Activated CD4-positive, alpha-beta T cell treated with anti-CD3 and anti-CD28 coated beads for 1 hour (primary cell): Measurements from ENCODE around the gene GDPD1.
"Not testable (repeated sequence)": the region's sequence is repeated elsewhere in the genome, so short reads cannot be mapped to it uniquely, and the experiment has no call there.

Experiments used
- DNase-seq: peaks from one replicate; pipeline ENCODE4 v3.0.0-alpha.2; 2020

GDPD1 gene

DNA sequence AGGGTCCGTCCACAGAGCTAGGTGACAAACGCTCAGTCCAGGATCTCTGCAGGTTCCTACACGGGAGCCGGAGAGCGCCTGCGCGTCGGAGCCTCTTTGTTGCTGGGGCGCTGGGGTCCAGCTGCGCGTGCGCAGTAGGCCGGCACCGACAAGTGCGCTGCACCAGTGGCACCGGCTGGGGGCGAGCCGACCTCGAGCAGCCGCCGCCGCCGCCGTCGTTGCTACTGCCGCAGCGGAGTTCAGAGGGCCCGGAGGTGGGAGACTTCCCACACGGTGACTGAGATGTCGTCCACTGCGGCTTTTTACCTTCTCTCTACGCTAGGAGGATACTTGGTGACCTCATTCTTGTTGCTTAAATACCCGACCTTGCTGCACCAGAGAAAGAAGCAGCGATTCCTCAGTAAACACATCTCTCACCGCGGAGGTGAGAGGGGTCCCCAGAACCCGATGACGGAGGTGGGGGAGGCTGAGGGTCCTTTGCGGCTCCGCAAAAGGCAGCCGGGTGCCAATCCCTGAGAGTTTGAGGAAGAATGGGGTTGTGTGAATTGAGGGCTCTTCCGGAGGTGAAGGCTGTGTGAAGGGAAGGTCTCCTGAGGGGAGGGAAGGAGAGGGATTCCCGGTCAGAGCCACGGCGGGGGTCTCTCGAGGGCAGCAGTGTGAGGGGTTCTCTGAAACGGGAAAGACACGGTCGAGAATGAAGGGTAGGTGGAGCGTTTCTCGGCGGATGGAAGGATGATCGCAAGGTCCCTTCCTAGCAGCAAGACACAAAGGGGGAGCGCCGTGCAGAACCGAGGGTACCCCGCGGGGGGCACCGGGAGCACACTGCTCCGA is at the start of gene GDPD1:
Gene GDPD1, plus strand, starts transcription at position 184 of the 831 bp plus-strand sequence. Its CDS starts 99 bp downstream, at position 283.
- DNase-seq, result peak; percentile 96

DNA sequence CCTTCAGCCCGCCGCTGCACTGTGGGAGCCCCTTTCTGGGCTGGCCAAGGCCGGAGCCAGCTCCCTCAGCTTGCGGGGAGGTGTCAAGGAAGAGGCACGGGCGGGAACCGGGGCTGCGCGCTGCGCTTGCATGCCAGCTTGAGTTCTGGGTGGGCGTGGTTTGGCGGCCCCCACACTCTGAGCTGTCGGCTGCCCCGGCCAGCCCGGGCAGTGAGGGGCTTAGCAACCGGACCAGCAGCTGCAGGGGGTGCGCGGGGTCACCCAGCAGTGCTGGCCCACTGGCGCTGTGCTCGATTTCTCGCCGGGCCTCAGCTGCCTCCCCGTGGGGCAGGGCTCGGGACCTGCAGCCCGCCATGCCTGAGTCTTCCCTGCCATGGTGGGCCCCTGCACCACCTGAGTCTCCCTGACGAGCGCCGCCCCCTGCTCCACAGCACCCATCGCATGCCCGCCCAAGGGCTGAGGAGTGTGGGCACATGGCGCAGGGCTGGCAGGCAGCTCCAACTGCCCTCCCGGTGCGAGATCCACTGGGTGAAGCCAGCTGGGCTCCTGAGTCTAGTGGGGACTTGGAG is 47.8 kb upstream of the GDPD1 start:
- no peak for DNase-seq

DNA sequence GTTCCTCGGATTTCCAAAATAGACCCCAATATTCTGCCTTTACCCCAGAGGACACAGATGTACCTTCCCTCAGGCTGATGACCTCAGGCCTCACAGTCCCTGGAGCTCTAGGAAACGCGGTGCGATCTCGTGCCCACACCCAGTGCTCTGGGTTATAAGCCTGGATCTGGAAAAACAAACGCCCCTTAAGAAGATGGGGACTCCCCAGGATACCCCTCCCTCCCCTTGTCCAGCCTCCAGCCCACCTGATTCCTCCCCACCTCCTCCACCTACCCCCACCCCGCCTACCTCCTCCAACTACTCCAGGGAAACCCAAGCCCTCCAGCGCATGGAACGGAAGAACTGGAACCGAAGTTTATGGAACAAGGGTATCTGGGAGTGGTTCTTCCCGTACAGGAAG is 45.6 kb upstream of the GDPD1 start:
- no peak for DNase-seq

DNA sequence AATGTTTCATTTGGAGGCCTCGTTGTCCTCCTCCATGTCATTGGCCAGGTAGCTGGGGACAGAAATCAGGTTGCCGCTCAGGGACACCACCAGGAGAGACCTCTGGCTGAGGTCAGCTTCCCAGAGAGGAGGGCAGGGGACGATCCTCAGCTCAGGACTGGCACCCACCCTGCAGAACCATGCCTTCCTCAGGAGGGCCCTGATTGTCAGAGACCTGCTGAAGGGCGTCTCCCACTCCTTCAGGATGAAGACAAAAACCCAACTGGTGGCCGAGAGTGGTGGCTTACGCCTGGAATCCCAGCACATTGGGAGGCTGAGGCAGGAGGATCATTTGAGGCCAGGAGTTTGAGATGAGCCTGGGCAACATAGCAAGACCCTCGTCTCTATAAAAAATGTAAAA is 45.2 kb upstream of the GDPD1 start:
- no peak for DNase-seq

DNA sequence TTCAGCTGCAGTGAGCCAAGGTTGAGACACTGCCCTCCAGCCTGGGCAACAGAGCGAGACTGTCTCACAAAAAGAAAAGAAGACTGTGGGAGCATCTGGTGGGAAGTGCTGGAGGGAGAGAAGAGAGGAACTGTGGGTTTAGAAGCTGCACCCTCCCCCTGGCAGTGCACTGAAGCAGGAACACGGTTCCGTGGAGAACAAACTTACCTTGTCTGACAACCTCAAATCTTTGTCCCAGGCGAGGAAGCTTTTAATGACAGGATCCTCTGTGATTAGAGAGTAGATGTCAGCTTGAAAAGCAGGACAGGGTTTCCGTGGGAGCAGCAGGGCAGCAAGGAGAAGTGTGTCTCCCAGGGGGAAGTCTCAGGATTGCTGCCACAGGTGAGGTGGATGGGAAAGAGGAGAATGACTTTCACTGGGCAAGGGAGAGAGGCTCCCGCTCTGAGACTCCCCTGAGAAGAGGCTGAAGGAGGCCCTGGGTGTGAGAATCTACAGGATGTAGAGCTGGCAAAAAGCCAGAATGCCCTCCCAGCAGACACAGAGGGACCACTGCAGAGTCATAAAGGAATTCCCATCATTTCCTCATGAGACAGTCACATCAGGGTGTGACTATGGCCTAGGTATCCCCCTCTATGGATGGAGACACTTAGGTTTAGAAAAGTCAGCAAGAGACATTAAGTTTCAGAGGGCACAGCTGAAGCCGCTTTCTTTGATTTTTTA is 41.9 kb upstream of the GDPD1 start:
- no peak for DNase-seq

DNA sequence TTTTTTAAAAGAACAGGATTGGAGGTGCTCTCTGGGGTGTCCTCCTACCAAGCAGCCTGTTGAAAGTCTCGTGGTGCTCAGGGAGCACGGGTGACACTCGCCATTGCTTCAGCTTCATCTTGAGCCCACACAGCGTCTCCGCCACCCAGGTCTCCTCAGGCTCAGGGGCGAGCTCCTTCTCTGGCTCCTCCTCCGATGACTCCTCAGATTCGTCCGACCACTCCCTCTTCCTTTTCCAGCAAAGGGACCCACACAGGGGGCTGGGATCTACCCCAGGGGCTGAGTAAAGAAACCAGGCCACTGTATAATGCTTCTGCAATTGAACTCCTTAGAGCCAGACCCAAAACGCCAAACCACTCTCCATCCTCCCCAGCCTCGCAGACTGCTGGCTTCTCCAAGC is 40.7 kb upstream of the GDPD1 start:
- not testable (repeated sequence) for DNase-seq

DNA sequence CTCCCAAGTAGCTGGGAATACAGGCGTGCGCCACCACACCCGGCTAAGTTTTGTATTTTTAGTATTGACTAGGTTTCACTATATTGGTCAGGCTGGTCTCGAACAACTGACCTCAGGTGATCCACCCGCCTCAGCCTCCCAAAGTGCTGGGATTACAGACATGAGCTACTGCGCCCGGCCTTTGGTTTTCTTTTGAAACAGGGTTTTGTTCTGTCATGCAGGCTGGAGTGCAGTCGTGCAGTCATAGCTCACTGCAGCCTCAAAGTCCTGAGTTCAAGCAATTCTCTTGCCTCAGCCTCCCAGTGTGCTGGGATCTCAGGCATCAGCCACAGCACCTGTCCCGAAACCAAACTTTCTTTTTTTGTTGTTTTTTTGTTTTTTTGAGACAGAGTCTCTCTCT is 39.7 kb upstream of the GDPD1 start:
- no peak for DNase-seq

DNA sequence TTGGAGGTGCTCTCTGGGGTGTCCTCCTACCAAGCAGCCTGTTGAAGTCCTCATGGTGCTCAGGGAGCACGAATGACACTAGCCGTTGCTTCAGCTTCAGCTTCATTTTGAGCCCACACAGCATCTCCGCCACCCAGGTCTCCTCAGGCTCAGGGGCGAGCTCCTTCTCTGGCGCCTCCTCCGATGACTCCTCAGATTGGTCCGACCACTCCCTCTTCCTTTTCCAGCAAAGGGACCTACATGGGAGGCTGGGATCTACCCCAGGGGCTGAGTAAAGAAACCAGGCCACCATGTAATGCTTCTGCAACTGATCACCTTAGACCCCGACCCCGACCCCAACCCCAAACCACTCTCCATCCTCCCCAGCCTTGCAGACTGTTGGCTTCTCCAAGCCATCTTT is 38.8 kb upstream of the GDPD1 start:
- no peak for DNase-seq

DNA sequence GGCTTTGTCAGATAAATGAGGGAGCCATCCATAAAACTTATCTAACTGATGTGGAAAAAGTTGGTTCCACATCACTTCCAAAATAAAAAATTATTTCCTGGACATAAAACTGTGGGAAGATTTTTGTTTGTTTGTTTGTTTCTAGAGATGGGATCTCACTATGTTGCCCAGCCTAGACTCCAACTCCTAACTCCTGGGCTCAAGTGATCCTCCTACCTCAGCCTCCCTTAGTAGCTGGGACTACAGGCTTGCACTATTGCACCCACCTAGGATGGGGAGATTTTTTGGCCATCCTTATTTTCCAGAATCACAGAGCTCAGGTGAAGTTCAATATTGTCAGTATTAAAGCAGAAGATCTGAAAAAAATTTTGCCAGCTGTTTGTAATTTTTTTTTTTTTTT is 34.3 kb upstream of the GDPD1 start:
- no peak for DNase-seq

DNA sequence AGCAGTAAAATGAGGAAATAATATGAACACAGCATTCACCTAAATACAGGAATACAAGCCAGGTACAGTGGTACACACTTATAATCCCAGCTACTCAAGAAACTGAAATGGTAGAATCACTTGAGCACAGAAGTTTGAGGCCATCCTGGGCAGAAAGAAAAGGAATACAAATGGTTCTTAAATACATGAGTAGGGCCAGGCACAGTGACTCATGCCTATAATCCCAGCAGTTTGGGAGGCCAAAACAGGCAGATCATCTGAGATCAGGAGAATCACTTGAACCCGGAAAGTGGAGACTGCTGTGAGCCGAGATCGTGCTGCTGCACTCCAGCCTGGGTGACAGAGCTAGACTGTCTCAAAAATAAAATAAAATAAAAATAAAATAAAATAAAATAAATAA is 33.5 kb upstream of the GDPD1 start:
- DNase-seq, result no peak

DNA sequence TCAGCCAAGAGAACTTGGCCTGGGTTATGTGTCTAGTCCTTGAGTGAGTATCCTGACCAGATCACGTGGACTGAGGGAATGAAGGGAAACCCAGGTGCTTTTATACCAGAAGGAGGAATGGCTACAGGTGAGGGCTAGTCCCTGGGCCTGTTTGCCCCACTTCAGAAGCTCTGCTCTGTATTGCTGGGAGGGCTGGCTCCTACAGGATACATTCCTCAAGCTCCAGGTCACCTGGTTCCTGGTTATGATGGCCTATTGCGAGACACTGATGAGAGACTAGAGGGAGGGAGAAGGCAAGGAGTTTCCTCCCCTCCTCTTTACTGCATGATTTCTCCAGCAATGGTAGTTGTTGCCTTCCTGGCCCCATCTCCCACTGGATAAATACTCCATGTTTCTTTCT is 29.5 kb upstream of the GDPD1 start:
- no peak for DNase-seq

DNA sequence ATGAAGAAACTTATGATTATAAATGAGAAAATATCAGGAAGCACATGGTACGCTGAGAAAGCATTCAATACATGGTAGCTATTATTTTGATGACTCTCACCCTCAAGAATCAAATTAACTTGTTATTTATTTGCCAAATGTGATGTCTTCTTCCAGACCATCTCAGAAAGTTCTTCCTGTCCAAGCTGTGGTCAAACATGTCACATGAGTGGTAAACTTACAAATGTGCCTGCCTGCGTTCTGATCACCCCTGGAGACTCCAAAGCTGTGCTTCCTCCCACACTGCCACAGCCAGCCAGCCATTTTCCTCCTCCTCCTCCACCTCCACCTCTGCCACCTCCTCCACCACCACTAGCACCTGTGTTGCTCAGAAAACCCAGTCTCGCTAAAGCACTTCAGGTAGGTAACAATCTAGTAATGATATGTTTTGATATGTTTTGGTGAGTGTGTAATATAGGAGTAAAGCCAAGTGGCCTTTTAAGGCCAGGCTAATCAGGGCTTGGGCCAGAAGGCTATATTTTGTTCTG is 26.9 kb upstream of the GDPD1 start:
- no peak for DNase-seq

DNA sequence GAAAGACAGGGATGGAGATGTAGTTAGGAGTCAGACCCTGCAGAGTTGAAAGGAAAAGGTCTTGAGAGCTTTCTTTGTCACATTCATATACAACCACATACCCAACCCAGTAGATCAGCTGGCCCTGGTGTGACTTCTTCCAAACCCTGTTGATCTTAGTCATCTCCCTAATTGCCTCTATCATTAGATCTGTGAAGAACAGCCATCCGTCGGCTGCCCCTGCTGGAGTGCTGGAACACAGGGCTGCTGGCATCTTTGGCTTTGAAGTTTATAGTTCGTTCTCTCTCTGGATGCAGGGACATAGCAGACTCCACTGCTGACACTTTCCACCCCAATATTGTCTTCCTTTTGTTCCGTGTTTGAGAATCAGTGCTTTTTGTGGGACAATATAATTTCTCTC is 20.9 kb upstream of the GDPD1 start:
- DNase-seq, result no peak

DNA sequence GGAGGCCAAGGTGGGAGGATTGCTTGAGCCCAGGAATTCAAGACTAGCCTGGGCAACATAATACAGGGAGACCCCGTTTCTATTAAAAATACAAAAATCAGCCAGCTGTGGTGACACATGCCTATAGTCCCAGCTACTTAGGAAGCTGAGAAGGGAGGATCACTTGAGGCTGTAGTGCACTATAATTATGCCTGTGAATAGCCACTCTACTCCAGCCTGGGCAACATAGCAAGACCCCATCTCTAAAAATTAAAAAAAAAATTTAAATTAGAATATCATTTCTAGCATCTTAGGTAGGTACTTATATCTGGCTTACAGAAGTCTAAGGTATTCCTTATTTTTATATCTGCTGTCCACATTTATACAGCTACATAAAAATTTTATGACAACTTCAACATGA is 18.0 kb upstream of the GDPD1 start:
- no peak for DNase-seq

DNA sequence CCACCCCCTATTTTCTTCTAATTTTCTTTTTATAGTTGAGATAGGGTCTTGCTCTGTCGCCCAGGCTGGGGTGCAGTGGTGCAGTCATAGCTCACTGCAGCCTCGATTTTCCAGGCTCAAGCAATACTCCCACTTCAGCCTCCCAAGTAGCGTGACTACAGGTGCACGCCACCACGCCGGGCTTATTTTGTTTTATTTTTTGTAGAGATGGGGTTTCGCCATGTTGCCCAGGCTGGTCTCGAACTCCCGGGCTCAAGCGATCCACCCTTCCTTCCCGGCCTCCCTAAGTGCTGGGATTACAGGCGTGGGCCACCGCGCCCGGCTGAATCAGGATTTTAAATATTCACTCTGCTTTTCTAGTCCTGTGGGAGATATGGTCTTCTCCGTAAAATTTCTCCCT is 941 bp upstream of the GDPD1 start:
- no peak for DNase-seq

DNA sequence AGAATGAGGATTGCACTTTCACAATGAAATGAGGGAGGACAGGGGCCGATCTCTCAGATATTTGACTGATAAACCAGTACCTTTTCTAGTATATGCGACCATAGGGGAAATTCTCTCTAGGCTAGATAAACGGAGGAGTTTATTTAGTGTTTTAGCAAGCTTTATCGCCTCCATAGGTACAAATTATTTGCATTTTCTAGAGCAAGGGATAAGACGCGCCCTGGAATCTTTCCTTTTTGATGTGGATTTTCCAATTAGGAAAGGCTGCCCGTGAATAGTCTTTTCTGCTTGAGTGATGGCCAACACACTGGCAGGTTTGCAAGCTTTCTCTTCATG is 351 bp upstream of the GDPD1 start:
- no peak for DNase-seq

DNA sequence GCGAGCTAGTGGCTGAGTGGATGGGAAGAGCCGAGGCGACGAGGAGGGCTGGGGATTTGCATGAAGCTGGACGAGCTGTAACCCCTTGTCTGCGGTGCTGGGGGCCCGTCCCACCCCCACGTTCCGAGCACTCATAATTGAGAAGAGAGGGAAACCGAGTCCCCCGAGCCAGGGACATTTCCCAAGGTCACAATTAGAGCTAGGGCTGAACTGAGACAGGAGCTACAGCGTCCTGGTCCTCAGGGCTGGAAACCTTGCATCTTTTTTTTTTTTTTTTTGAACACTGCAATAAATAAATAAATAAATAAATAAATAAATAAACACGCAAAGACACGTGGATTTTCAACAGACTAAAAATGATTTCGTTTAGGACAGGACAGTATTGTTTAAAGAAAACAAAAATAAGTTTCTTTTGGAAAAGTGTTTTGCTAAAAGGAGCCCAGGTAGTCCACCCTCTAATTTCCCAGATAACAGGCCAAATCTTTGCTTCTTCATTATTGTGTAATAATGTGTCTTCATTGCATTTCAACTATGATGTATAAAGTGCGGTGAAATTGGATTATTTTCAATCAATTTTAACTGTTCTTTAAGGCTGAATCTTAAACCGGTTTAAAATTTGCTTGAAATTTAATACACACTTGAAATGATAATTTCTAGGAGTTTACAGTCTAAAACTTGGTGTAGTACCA is 992 bp downstream of the GDPD1 start:
- DNase-seq, result no peak

DNA sequence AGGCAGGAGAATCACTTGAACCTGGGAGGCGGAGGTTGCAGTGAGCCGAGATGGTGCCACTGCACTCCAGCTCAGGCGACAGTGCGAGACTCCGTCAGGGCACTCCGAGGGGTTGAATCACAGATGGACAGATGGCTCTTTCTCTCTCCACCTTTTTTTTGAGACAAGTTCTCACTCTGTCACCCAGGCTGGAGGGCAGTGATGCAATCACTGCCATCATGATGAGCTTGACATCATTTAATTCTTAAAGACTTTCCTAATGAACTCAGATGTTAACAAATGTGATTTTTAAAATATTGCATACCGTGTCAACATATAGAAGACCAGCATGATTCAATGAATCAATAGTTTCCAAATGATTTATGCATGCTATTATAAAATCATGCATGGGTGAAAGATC is 3.5 kb downstream of the GDPD1 start:
- DNase-seq, result no peak

DNA sequence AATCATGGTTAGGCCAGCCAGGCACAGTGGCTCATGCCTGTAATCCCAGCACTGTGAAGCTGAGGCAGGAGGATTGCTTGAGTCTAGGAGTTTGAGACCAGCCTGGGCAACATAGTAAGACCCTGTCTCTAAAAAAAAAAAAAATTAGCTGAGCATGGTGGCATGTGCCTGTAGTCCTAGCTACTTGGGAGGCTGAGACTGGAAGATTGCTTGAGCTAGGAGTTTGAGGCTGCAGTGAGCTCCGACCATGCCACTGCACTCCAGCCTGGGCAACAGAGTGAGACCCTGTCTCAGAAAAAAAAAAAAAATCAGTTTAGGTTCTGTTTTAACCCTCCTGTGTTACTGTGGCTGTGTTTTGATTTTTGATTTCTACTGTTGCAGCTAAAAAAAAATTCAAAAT is 8.3 kb downstream of the GDPD1 start:
- DNase-seq, result not testable (repeated sequence)

DNA sequence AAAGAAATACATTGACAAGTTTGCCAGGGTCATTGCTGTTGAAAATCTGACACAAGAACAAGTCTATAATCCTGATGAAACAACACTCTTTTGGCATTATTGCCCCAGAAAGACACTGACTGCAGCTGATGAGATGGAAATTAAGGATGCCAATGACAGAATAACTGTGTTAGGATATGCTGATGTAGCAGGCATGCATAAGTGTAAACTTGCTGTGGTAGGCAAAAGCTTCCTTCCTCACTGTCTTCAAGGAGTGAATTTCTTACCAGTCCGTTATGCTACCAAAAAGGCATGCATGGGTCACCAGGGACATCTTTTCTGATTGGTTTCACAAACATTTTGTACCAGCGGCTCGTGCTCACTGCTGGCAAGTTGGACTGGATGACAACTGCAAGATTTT is 10.5 kb downstream of the GDPD1 start:
- no peak for DNase-seq

DNA sequence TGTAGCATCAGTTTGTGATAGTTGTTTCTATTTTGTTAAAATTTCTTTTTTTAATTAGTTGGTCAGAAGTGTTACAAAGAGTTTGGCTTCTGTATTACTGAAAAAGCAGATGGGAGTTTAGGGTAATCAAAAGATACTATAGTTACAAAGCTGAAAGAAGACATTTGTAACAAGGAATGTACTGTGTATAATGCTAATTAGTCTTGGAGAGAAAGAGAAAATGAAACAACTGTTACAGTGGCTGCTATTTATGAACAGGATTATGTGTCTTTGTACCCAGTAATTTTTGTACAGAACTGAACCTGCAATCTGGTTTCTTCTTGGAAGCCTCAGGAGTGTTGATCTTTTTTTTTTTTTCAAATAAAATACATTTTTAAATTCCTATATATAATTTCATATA is 14.3 kb downstream of the GDPD1 start:
- DNase-seq, result no peak

DNA sequence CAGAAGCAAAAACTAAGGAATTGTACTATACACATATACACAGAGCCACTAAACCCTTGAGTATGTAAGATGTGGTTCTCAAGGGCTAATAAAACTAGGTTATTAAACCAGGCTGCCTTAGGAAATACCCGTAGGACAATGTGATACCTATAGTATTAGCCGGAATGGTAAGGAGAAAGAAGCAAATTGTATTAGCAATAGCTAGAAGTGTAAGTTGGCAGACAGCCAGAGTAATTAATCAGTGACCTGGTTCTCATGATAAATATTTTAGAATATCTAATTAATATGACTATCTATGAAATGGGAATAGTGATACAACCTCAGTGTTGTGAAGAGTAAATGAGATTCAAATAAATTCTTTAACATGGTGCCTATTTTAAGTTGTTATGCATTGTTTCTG is 18.6 kb downstream of the GDPD1 start:
- no peak for DNase-seq

DNA sequence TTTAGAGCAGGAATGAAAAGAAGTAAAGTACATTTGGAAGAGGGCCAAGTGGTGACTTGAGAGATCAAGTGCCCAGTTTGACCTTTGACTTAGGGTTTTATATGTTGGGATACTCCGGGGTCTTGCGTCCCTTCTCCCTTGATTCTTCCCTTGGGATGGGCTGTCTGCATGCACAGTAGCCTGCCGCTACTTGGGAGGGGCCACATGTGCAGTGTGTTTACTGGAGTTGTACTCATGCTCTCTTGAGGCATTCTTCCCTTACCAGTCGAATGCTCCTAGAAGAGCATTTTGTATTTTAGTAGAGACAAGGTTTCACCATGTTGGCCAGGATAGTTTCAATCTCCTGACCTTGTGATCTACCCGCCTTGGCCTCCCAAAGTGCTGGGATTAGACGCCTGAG is 23.8 kb downstream of the GDPD1 start:
- no peak for DNase-seq

DNA sequence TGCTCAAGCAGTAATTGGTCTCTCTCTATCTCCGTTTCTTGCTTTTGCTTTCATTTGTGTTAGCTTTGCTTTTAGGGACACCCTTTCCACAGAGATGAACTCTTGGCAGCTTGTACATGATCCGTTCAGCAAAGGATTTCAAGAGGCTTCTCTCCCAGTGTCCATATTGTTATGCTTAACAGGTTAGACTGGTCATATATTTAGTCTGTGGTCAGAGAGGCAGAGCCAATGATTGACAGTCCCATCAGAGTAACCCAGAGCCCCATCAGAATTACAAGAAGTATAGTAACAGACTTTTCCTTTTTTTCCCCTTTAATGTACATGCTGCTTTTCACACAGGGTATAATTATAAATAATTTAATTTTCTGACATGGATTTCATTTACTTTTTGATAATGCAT is 34.4 kb downstream of the GDPD1 start:
- no peak for DNase-seq
